ENCODE data around the gene EPB41L3.

EPB41L3 gene

DNA sequence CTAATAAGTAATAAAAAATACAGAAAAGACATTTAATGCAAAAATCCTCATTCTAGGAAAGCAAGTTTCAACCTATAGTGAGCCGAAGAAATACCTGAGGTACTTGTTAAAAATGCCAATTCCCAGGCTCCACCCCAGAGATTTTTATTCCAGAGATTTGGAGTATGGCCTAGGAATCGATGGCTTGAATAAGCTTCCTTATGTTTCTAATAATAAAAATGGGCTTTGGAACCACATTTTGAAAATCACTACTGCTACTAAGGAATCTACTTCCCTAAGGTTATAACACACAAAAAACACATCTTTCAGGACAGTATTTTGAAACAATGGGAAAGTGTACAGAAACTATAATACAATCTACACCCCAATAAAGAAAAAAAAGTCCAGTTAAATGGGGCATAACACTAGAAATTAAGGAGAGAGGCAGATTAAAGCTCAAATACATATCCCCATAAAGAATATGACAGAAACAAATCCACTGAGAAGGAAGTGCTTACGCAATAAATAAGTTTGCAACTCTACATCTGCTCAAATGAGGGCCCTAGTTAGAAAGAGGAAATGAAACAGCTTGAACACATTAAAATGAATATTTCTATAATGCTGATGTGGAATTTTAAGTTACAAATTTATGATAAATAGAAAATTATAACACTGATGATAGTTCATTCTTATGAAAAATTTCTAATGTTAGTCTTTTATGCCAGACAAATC is 103.7 kb downstream of the EPB41L3 start:
- no peak for TF ChIP-seq FOXP2 (optimal IDR thresholded peaks at IDR 0.05; ENCODE audit: borderline replicate concordance, extremely low read depth, extremely low read length, insufficient read depth)
- TF ChIP-seq SIN3A (IDR thresholded peaks at IDR 0.05; ENCODE audit: borderline replicate concordance, insufficient read depth, low read length): no peak
- no peak for TF ChIP-seq TAF1 (IDR thresholded peaks at IDR 0.05; ENCODE audit: borderline replicate concordance, insufficient read depth, low read length)
- TF ChIP-seq, protein P1, sequence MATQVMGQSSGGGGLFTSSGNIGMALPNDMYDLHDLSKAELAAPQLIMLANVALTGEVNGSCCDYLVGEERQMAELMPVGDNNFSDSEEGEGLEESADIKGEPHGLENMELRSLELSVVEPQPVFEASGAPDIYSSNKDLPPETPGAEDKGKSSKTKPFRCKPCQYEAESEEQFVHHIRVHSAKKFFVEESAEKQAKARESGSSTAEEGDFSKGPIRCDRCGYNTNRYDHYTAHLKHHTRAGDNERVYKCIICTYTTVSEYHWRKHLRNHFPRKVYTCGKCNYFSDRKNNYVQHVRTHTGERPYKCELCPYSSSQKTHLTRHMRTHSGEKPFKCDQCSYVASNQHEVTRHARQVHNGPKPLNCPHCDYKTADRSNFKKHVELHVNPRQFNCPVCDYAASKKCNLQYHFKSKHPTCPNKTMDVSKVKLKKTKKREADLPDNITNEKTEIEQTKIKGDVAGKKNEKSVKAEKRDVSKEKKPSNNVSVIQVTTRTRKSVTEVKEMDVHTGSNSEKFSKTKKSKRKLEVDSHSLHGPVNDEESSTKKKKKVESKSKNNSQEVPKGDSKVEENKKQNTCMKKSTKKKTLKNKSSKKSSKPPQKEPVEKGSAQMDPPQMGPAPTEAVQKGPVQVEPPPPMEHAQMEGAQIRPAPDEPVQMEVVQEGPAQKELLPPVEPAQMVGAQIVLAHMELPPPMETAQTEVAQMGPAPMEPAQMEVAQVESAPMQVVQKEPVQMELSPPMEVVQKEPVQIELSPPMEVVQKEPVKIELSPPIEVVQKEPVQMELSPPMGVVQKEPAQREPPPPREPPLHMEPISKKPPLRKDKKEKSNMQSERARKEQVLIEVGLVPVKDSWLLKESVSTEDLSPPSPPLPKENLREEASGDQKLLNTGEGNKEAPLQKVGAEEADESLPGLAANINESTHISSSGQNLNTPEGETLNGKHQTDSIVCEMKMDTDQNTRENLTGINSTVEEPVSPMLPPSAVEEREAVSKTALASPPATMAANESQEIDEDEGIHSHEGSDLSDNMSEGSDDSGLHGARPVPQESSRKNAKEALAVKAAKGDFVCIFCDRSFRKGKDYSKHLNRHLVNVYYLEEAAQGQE (IDR thresholded peaks at IDR 0.05; ENCODE audit: insufficient read depth in 1 of 2, low read depth in 2 of 2, low read length in 2 of 2): no peak
- no peak for TF ChIP-seq POLR2AphosphoS5 (IDR thresholded peaks at IDR 0.05; ENCODE audit: low read depth, low read length)

DNA sequence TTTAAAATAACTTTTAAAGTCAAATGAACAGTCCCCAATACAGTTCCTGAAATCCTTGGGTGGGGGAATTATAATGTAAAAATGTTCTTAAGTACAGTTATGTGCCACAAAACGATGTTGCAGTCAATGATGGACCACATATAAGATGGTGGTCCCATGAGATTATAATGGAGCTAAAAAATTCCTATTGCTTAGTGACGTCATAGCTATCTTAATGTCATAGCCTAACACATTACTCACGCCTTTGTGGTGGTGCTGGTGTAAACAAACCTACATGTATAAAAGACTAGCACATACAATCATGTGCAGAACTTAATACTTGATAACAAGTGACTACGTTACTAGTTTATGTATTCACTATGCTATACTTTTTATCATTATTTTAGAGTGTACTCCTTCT is 109.4 kb downstream of the EPB41L3 start:
- TF ChIP-seq POLR2AphosphoS5 (IDR thresholded peaks at IDR 0.05; ENCODE audit: low read depth, low read length) (no peak), TAF1 (IDR thresholded peaks at IDR 0.05; ENCODE audit: borderline replicate concordance, insufficient read depth, low read length) (no peak), SIN3A (IDR thresholded peaks at IDR 0.05; ENCODE audit: borderline replicate concordance, insufficient read depth, low read length) (no peak), FOXP2 (optimal IDR thresholded peaks at IDR 0.05; ENCODE audit: borderline replicate concordance, extremely low read depth, extremely low read length, insufficient read depth) (no peak)
- TF ChIP-seq, protein P1 (IDR thresholded peaks at IDR 0.05; ENCODE audit: insufficient read depth in 1 of 2, low read depth in 2 of 2, low read length in 2 of 2): no peak

DNA sequence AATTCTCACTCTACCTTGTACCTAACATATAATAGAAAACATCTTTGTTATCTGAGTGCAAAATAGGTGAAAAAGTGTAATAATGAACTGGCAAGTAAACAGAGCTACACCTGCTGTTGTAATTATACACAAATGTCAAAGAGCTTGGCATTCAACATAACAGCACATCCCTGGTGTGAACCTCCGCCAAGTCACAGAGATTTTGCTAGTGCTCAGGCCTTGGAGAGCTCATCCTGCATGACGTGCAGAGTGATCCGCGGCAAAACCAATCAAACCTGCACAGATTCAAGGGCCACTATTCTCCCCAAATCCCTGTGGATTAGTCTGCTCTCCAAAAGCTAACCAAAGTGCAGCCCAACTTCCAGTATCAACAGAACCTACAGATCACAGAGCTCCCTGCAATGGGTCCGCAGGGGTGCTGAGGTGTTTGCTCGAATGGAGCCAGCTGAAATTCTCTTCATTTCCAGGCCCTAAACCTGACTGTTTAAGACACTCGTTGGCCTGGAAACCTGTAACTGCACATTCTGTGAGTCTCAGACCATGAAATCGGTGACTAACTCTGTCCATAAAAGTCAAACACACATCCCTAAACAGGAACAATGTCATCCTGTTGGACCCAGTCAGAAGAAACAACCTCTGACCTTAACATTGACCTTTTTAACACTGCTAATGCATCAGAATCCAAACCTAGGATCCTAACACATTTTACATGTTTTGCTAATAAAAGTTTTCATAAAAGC is 111.8 kb downstream of the EPB41L3 start:
- no peak for TF ChIP-seq FOXP2 (optimal IDR thresholded peaks at IDR 0.05; ENCODE audit: borderline replicate concordance, extremely low read depth, extremely low read length, insufficient read depth)
- no peak for TF ChIP-seq TAF1 (IDR thresholded peaks at IDR 0.05; ENCODE audit: borderline replicate concordance, insufficient read depth, low read length)
- no peak for TF ChIP-seq POLR2AphosphoS5 (IDR thresholded peaks at IDR 0.05; ENCODE audit: low read depth, low read length)
- TF ChIP-seq SIN3A (IDR thresholded peaks at IDR 0.05; ENCODE audit: borderline replicate concordance, insufficient read depth, low read length): no peak
- TF ChIP-seq, protein P1 (IDR thresholded peaks at IDR 0.05; ENCODE audit: insufficient read depth in 1 of 2, low read depth in 2 of 2, low read length in 2 of 2): no peak

DNA sequence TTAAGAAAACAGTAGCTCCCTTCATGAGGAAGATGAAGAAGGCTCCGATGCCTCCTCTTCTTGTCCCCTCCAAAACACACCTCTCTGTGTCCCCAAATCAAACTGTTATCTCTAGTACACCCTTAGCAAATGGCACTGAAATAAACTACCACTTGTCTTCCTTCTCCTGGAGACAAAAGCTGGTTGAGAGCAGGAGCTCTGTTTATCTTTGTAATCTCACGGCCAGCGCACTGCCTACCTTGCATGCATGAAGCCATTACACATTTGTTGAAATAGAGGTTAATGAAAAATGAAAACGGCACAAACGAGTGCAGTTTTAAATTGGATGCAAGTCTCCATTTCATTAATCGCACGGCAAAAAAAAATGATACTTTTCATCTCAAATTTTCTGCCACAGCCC is 113.7 kb downstream of the EPB41L3 start:
- TF ChIP-seq, protein P1 (IDR thresholded peaks at IDR 0.05; ENCODE audit: insufficient read depth in 1 of 2, low read depth in 2 of 2, low read length in 2 of 2): no peak
- TF ChIP-seq SIN3A (IDR thresholded peaks at IDR 0.05; ENCODE audit: borderline replicate concordance, insufficient read depth, low read length) (no peak), FOXP2 (optimal IDR thresholded peaks at IDR 0.05; ENCODE audit: borderline replicate concordance, extremely low read depth, extremely low read length, insufficient read depth) (no peak), TAF1 (IDR thresholded peaks at IDR 0.05; ENCODE audit: borderline replicate concordance, insufficient read depth, low read length) (no peak), POLR2AphosphoS5 (IDR thresholded peaks at IDR 0.05; ENCODE audit: low read depth, low read length) (no peak)

All from PFSK-1 (cell line).